Panc1 (cell line): ENCODE results near the gene PLCB1.

Experiments
- CTCF ChIP-seq: fragments of 450-650 bp; IDR thresholded peaks from 2 replicates; pipeline ENCODE4 v1.5.1; 2017; ENCODE audit warnings: mild to moderate bottlenecking
- SIN3A ChIP-seq: IDR thresholded peaks from 2 replicates; pipeline ENCODE4 v1.6.1; 2012; ENCODE audit warnings: low read depth, mild to moderate bottlenecking, low read length, moderate library complexity, borderline replicate concordance; ENCODE audit not compliant: insufficient read depth

GRCh38 chr20:8390037-8390433, 258.0 kb downstream of the PLCB1 start:
- TF ChIP-seq CTCF (no peak), SIN3A (no peak)
